SK-N-SH (cell line): Measurements from ENCODE around the gene MSRB2. TPM values are rescaled to one million over a fixed set of nuclear protein-coding genes. Genes with fewer than 3 reads are reported as not detected.

Experiments
- CTCF ChIA-PET: fragments of 300-600, 350-600 bp; formaldehyde crosslinking; extraction: SDS; loops from one replicate; lab custom pipeline; 2021; lab: Yijun Ruan, JAX
- POLR2A ChIA-PET: fragments of 350-600 bp; sonication (Branson Sonifier 250); formaldehyde crosslinking; extraction: SDS; loops from one replicate; lab custom pipeline; 2020; ENCODE audit warnings: antibody characterized with exemption, inconsistent platforms; lab: Yijun Ruan, JAX
- DNase-seq: peaks from one replicate; pipeline ENCODE4 v3.0.0; 2012
- H2AFZ ChIP-seq: fragments of 200-600 bp; sonication (generic); 2 replicates; pipeline ENCODE4 v1.8.1; 2016; ENCODE audit warnings: antibody characterized with exemption, mild to moderate bottlenecking, low read depth
- H3F3A ChIP-seq: fragments of 200-600 bp; sonication (generic); replicated peaks from 2 replicates; pipeline ENCODE3; 2016; ENCODE audit warnings: antibody characterized with exemption, mild to moderate bottlenecking; ENCODE audit not compliant: insufficient read depth
- H3K27ac ChIP-seq, 2 experiments: fragments of 200-500 bp in 1 of 2; fragments of 200-600 bp in 1 of 2; sonication (Bioruptor generic) in 1 of 2; sonication (generic), shearing (Covaris generic) in 1 of 2; 2 replicates each; pipeline versions ENCODE4 v1.5.1 to v1.6.1; 2014 to 2016; ENCODE audit warnings: low read depth in 2 of 2, inconsistent platforms in 1 of 2, low read length in 1 of 2, mild to moderate bottlenecking in 1 of 2, mixed read lengths in 1 of 2
- H3K27me3 ChIP-seq: fragments of 200-600 bp; sonication (generic), shearing (Covaris generic); 2 replicates; pipeline ENCODE4 v1.6.1; 2016; ENCODE audit warnings: mixed run types; ENCODE audit not compliant: insufficient read depth
- H3K36me3 ChIP-seq, 2 experiments: fragments of 200-500 bp in 1 of 2; fragments of 200-600 bp in 1 of 2; sonication (Bioruptor generic) in 1 of 2; sonication (generic) in 1 of 2; replicated peaks in 1 of 2; 2 replicates each; pipeline versions ENCODE3 to v1.5.1; 2014 to 2016; ENCODE audit warnings: low read length in 1 of 2, mild to moderate bottlenecking in 1 of 2; ENCODE audit not compliant: insufficient read depth in 2 of 2, control insufficient read depth in 1 of 2
- H3K4me1 ChIP-seq, 2 experiments: fragments of 200-500 bp in 1 of 2; fragments of 200-600 bp in 1 of 2; sonication (Bioruptor generic) in 1 of 2; sonication (generic), shearing (Covaris generic) in 1 of 2; 2 replicates each; pipeline versions ENCODE4 v1.5.1 to v1.6.1; 2014 to 2016; ENCODE audit warnings: low read depth in 1 of 2, low read length in 1 of 2, mixed run types in 1 of 2; ENCODE audit not compliant: insufficient read depth in 2 of 2, control insufficient read depth in 1 of 2
- H3K4me2 ChIP-seq: fragments of 200-600 bp; sonication (generic), shearing (Covaris generic); 2 replicates; pipeline ENCODE4 v1.6.1; 2017; ENCODE audit warnings: mixed run types
- H3K4me3 ChIP-seq, 2 experiments: fragments of 200-500 bp in 1 of 2; fragments of 200-600 bp in 1 of 2; sonication (Bioruptor generic) in 1 of 2; sonication (generic), shearing (Covaris generic) in 1 of 2; 2 replicates each; pipeline versions ENCODE4 v1.5.1 to v1.8.1; 2014 to 2016; ENCODE audit warnings: low read depth in 2 of 2, inconsistent platforms in 1 of 2, low read length in 1 of 2, mild to moderate bottlenecking in 1 of 2, mixed read lengths in 1 of 2, moderate library complexity in 1 of 2
- H3K79me2 ChIP-seq: fragments of 200-600 bp; sonication (generic); 2 replicates; pipeline ENCODE4 v1.8.1; 2017; ENCODE audit warnings: mild to moderate bottlenecking; ENCODE audit not compliant: insufficient read depth
- H3K9ac ChIP-seq: fragments of 200-600 bp; sonication (generic); 2 replicates; pipeline ENCODE4 v1.6.1; 2017; ENCODE audit warnings: mixed run types
- H3K9me2 ChIP-seq: fragments of 200-600 bp; sonication (generic); 2 replicates; pipeline ENCODE4 v1.6.1; 2017; ENCODE audit warnings: mixed run types
- H3K9me3 ChIP-seq: fragments of 200-600 bp; sonication (generic); 2 replicates; pipeline ENCODE4 v1.6.1; 2017; ENCODE audit warnings: mixed run types, mild to moderate bottlenecking, moderate library complexity
- H4K20me1 ChIP-seq: fragments of 200-600 bp; sonication (generic); 2 replicates; pipeline ENCODE4 v1.6.1; 2017; ENCODE audit warnings: mild to moderate bottlenecking, mixed run types; ENCODE audit not compliant: insufficient read depth
- CHD2 ChIP-seq: fragments of 150-350 bp; IDR thresholded peaks from 2 replicates; pipeline ENCODE4 v1.6.1; 2018; ENCODE audit warnings: low read length; ENCODE audit not compliant: partially characterized antibody
- CTCF ChIP-seq: fragments of 200-600 bp; sonication (generic); IDR thresholded peaks from 2 replicates; pipeline ENCODE4 v1.6.1; 2017; ENCODE audit warnings: antibody characterized with exemption, mild to moderate bottlenecking, moderate library complexity
- FOSL2 ChIP-seq: IDR thresholded peaks from 2 replicates; pipeline ENCODE4 v1.4.0; 2012; ENCODE audit warnings: low read depth, mild to moderate bottlenecking, moderate library complexity, borderline replicate concordance
- FOXJ3 ChIP-seq: sonication (generic); formaldehyde crosslinking; IDR thresholded peaks from 2 replicates; pipeline ENCODE4 v1.5.1; 2020; ENCODE audit warnings: mild to moderate bottlenecking, missing genetic modification reagents
- GABPA ChIP-seq: IDR thresholded peaks from 2 replicates; pipeline ENCODE4 v1.4.0; 2012; ENCODE audit warnings: low read depth, mild to moderate bottlenecking
- GATA2 ChIP-seq: sonication (generic); formaldehyde crosslinking; IDR thresholded peaks from 2 replicates; pipeline ENCODE4 v1.5.0; 2020; ENCODE audit warnings: mild to moderate bottlenecking, missing genetic modification reagents
- MAX ChIP-seq: IDR thresholded peaks from 2 replicates; pipeline ENCODE4 v1.4.0; 2012; ENCODE audit warnings: low read depth
- MEF2A ChIP-seq: IDR thresholded peaks from 2 replicates; pipeline ENCODE4 v1.4.0; 2012; ENCODE audit warnings: low read depth, borderline replicate concordance
- MXI1 ChIP-seq: IDR thresholded peaks from 2 replicates; pipeline ENCODE4 v1.6.1; 2012; ENCODE audit warnings: mild to moderate bottlenecking, low read depth, low read length, improper control_type of control experiment
- NFIC ChIP-seq: IDR thresholded peaks from 2 replicates; pipeline ENCODE4 v1.4.0; 2012; ENCODE audit warnings: borderline replicate concordance
- RAD21 ChIP-seq: IDR thresholded peaks from 2 replicates; pipeline ENCODE4 v1.6.1; 2012; ENCODE audit warnings: mild to moderate bottlenecking, low read length
- RCOR1 ChIP-seq: fragments of 150-350 bp; IDR thresholded peaks from 2 replicates; pipeline ENCODE4 v1.6.1; 2017; ENCODE audit warnings: antibody characterized with exemption, low read length
- RXRA ChIP-seq: IDR thresholded peaks from 2 replicates; pipeline ENCODE4 v1.4.0; 2012; ENCODE audit warnings: low read depth, mild to moderate bottlenecking, borderline replicate concordance
- SMC3 ChIP-seq: IDR thresholded peaks from 2 replicates; pipeline ENCODE4 v1.6.1; 2012; ENCODE audit warnings: low read depth, low read length, improper control_type of control experiment
- TAF1 ChIP-seq: IDR thresholded peaks from 2 replicates; pipeline ENCODE4 v1.6.1; 2012; ENCODE audit warnings: low read depth, mild to moderate bottlenecking, low read length, moderate library complexity, borderline replicate concordance
- TCF12 ChIP-seq: IDR thresholded peaks from 2 replicates; pipeline ENCODE4 v1.4.0; 2012
- TEAD4 ChIP-seq: IDR thresholded peaks from 2 replicates; pipeline ENCODE4 v1.4.0; 2012; ENCODE audit warnings: mild to moderate bottlenecking, borderline replicate concordance; ENCODE audit not compliant: insufficient read depth
- YY1 ChIP-seq: IDR thresholded peaks from 2 replicates; pipeline ENCODE4 v1.4.0; 2012; ENCODE audit warnings: low read depth, mild to moderate bottlenecking
- WGBS: methylation state at CpG from one replicate; pipeline ENCODE4 v1.1.6; 2017; ENCODE audit warnings: low lambda C conversion rate; 5-methylcytosine and 5-hydroxymethylcytosine counted together
- polyA plus RNA-seq, 3 experiments: library from polyadenylated mRNA; depleted of rRNA; stranded (reverse); fragments of >200 nt; gene quantifications; 2 replicates each; pipeline ENCODE4 v1.2.3, GENCODE V29; 2012
- TF ChIP-seq, protein P1 (sequence below): IDR thresholded peaks from 2 replicates; pipeline ENCODE4 v1.6.1; 2012; ENCODE audit warnings: mild to moderate bottlenecking, low read depth, low read length, moderate library complexity
- TF ChIP-seq, protein P2 (sequence below): fragments of 150-350 bp; IDR thresholded peaks from 2 replicates; pipeline ENCODE4 v1.6.1; 2016; ENCODE audit warnings: mild to moderate bottlenecking, low read depth, low read length

The MSRB2 gene
- polyA plus RNA-seq, 1 of the 3 experiments (the other 2 are of a cell fraction), result 44.0 TPM

- POLR2A ChIA-PET, result no interaction called here
- 80% methylated on average over 20 of the region's 20 CpGs for WGBS
Measured at GRCh38 chr10:23063045-23063972, 32.1 kb upstream of the MSRB2 start.

DNA sequence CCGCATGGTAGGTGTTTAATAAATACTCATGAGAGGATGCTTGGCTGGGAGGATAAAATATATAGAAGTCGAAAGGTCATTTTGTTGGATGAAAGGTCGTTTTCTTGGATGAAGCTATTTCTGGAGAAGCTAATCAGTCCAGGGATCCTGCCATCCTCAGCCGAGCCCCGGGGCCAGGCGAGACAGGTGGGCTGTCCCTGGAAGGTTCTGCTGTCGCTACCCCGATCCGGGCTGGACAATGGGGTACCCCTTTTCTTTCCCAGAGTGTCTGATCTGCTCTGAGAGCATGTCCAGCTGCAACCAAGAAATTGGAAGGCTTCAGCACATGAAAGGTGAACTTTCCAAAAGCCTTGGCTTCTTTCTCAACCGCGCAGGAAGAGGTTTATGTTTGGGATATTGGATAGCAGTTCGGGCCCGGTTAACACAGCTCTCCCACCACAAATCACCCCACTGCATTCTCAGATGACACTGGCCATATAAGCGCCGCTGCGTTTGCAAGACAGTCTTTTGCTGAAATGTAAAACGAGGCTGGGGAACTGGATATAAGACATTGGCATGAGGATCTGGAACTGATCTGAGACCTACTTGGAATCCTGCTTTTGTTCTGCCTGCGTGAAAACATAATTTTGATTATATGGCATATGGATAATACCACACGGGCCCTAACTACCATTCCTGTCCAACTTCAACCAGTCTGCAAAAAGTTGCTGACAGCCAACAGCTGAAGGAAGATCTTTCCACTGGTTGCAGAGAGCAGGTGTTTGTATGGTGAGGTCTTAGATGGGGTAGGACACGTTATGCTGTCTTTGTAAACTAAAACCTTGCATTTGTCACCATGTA is 31.2 kb upstream of the MSRB2 start:
- H3K36me3 ChIP-seq, result no peaks in the 10 kb centered on the region
- ChIA-PET POLR2A (no interaction called here), CTCF (interaction anchor here (1.1 to 1.6 kb wide), 2 partner anchors 31 to 75 kb away, joined by 3 to 4 read pairs; no protein-coding TSS in a partner anchor)
- H3K9me3 ChIP-seq, result no peaks in the 10 kb centered on the region
- H3K27me3 ChIP-seq, result no peaks in the 10 kb centered on the region
- no peak overlapping the region for H3K4me3 ChIP-seq
- H3K9me2 ChIP-seq, result no peaks in the 10 kb centered on the region
- H3K4me1 ChIP-seq, result peaks cover 0 to 6% of the 10 kb centered on the region in 2 experiments; a peak in 1 of 4 replicates
- no peak overlapping the region for H3K27ac ChIP-seq
- 80% methylated on average over 19 of the region's 20 CpGs for WGBS
- no peaks in the 10 kb centered on the region for H4K20me1 ChIP-seq
- H3K4me2 ChIP-seq, result no peak overlapping the region
- H3K9ac ChIP-seq, result no peak overlapping the region
- no peaks in the 10 kb centered on the region for H3F3A ChIP-seq
- DNase-seq, result no peak
- no peak overlapping the region for H2AFZ ChIP-seq
- H3K79me2 ChIP-seq, result no peaks in the 10 kb centered on the region
- TF ChIP-seq RXRA (no peak), MEF2A (no peak), TCF12 (no peak), MXI1 (no peak), NFIC (no peak), SMC3 (no peak), RAD21 (no peak), TEAD4 (no peak), YY1 (no peak), CTCF (no peak), RCOR1 (no peak), FOXJ3 (CRISPR knock-in tag) (no peak)
- TF ChIP-seq, protein P1, sequence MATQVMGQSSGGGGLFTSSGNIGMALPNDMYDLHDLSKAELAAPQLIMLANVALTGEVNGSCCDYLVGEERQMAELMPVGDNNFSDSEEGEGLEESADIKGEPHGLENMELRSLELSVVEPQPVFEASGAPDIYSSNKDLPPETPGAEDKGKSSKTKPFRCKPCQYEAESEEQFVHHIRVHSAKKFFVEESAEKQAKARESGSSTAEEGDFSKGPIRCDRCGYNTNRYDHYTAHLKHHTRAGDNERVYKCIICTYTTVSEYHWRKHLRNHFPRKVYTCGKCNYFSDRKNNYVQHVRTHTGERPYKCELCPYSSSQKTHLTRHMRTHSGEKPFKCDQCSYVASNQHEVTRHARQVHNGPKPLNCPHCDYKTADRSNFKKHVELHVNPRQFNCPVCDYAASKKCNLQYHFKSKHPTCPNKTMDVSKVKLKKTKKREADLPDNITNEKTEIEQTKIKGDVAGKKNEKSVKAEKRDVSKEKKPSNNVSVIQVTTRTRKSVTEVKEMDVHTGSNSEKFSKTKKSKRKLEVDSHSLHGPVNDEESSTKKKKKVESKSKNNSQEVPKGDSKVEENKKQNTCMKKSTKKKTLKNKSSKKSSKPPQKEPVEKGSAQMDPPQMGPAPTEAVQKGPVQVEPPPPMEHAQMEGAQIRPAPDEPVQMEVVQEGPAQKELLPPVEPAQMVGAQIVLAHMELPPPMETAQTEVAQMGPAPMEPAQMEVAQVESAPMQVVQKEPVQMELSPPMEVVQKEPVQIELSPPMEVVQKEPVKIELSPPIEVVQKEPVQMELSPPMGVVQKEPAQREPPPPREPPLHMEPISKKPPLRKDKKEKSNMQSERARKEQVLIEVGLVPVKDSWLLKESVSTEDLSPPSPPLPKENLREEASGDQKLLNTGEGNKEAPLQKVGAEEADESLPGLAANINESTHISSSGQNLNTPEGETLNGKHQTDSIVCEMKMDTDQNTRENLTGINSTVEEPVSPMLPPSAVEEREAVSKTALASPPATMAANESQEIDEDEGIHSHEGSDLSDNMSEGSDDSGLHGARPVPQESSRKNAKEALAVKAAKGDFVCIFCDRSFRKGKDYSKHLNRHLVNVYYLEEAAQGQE, result no peak

More at GRCh38 chr10:23063045-23063972, 32.1 kb upstream of the MSRB2 start:
- no peak for DNase-seq
- Histone ChIP-seq H2AFZ (0 out of 2 replicates have a peak overlapping the region, but pooled peaks have one; percentile 5), H3K4me2 (no peak overlapping the region), H3K9me2 (no peaks in the 10 kb centered on the region), H3F3A (no peaks in the 10 kb centered on the region), H3K9ac (no peak overlapping the region), H3K4me1 (peaks cover 0 to 6% of the 10 kb centered on the region in 2 experiments; a peak in 1 of 4 replicates), H3K4me3 (no peak overlapping the region), H3K9me3 (no peaks in the 10 kb centered on the region), H3K79me2 (no peaks in the 10 kb centered on the region), H3K36me3 (no peaks in the 10 kb centered on the region), H3K27me3 (no peaks in the 10 kb centered on the region), H3K27ac (no peak overlapping the region)
- CTCF ChIA-PET, result interaction anchor here (0.5 to 1.6 kb wide), 5 partner anchors 13 to 1119 kb away, joined by 3 to 4 read pairs (median 3); no protein-coding TSS in a partner anchor
- TF ChIP-seq FOSL2 (no peak), TAF1 (no peak), MAX (no peak), GATA2 (CRISPR knock-in tag) (no peak), MXI1 (no peak), CHD2 (no peak), GABPA (no peak)
- TF ChIP-seq, protein P2, sequence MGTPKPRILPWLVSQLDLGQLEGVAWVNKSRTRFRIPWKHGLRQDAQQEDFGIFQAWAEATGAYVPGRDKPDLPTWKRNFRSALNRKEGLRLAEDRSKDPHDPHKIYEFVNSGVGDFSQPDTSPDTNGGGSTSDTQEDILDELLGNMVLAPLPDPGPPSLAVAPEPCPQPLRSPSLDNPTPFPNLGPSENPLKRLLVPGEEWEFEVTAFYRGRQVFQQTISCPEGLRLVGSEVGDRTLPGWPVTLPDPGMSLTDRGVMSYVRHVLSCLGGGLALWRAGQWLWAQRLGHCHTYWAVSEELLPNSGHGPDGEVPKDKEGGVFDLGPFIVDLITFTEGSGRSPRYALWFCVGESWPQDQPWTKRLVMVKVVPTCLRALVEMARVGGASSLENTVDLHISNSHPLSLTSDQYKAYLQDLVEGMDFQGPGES, result no peak
- TF ChIP-seq, all 33 proteins: peak for 0
- no peaks in the 10 kb centered on the region for H4K20me1 ChIP-seq
